Activated CD4-positive, alpha-beta T cell treated with anti-CD3 and anti-CD28 coated beads, Interleukin-2, amount 50 U/mL, for 16 hours (primary cell): ENCODE data around the gene TNFSF4.
"Not testable (repeated sequence)": the region's sequence is repeated elsewhere in the genome, so short reads cannot be mapped to it uniquely, and the experiment has no call there.

Source experiments
- DNase-seq: peaks from one replicate; pipeline ENCODE4 v3.0.0-alpha.2; 2020

TNFSF4 gene, protein sequence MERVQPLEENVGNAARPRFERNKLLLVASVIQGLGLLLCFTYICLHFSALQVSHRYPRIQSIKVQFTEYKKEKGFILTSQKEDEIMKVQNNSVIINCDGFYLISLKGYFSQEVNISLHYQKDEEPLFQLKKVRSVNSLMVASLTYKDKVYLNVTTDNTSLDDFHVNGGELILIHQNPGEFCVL

DNA sequence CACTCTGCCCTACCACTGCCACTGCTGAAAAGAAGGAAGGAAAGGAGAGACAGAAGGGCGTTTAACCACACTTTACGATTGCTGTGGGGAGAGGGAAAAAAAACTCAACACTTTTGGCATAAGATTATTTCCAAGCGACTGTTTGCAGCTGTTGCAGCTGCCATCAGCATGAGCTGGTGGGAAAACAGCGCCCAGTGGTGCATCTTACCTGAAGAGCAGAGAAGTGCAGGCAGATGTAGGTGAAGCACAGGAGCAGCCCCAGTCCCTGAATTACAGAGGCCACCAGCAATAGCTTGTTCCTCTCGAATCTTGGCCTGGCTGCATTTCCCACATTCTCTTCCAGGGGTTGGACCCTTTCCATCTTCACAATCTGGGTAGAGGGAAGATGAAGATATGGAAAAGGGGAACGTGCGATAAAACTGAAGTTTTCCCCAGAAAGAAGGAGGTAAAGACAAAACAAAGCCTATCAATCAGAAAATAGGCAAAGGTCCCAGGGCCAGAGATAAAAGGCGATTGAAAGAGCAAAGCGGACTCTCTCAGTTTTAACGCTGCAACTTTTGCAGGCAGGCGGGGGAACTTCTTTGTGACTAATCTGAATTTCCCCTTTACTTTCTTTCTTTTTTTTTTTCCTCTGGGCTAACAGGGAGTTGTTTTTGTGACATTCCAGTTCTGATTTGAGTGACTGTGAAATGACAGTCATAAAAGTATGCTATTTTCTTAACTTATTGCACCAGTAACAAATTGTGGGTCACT is at the start of gene TNFSF4:
Gene TNFSF4 (minus strand): TSS at position 516 of the 753 bp plus-strand sequence. CDS start 155 bp downstream, at position 361.
- DNase-seq: peak; percentile 43

DNA sequence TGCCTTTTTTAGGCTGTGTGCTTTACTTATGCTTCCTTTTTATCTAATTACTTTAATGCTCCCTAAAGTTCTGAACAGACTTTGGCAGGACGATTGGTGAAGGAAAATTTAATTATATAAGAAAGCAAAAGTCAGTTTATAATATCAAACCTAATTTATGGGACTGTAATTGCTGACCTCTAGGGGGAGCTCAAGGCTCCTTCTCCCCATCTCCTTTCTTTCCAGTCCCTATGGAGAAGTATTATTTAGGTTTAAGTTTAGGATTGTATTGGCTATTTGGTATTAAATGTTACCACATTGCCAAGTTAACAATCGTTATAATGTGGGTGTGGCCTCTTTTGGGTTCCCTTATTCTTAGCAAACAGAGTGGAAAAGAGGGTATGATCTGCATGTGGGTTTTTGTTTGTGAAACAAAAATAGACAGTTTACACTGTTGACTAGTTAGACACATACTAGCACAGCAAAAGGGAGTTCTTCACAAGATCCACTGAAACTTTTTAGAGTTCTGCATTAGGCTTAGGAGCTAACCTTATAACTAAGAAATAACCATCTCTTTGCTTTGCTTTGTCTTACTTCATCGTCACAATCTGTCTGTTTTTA is 48.2 kb upstream of the TNFSF4 start:
- DNase-seq: peak; percentile 13

DNA sequence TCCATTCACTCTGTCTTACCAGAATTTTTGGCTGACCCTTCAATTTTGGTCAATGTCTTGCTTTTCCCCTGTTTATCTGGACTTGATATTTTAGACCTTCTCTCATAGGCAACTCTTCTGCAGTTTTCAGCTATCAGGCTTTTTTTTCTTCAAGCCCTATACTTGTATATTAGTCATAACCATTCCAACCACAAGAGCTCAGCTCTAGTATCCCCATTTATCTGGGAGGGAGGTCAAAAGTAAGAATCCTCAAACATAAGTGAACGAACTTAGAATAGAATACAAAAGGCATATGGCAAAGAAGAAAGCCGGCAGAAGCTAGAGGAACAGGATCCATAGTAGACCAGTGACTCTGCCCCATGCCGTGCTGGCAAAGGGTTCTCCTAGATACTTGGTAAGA is 45.9 kb upstream of the TNFSF4 start:
- DNase-seq: no peak

DNA sequence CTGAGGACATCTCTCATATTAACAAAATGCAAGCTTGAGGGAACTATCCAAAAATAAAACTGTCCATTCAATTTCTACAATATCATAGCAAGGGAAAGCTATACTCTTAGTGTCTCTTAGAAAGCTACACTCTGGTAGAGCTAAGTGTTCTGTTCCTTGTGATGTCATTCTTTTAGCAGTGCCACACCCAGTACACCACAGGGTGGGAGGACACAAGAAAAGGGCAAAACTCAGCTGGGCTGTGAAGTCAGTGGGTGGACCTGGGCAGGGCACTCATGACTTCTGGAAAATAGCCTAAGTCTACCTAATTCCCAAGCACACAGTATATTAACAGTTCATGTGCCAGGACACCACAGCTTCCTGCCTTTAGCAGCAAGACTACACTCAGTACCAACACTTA is 42.2 kb upstream of the TNFSF4 start:
- DNase-seq: no peak

DNA sequence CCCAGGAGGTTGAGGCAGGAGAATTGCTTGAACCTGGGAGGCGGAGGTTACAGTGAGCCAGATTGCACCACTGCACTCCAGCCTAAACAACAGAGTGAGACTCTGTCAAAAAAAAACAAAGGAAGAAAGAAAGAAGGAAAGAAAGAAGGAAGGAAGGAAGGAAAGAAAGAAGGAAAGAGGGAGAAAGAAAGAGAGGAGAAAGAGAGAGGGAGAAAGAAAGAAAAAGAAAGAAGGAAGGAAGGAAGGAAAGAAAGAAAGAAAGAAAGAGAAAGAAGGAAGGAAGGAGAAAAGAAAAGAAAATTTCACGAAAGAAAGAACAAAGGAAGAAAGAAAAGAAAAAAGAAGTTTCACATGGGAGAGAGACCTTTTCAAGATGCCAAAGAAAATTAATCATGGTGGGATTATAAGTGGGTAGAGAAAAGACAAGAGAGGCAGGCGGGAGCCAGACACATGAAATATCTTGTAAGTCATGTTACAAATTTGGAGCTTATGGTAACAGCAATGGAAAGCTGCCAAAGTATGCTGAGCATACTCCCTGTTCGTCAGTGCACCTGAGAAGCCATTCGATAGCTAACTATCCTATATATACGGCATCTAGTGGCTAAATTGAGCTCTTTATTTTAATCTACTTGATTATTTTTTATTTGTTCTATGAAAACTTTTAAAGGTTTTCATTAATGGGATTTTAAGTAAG is 41.3 kb upstream of the TNFSF4 start:
- no peak for DNase-seq

DNA sequence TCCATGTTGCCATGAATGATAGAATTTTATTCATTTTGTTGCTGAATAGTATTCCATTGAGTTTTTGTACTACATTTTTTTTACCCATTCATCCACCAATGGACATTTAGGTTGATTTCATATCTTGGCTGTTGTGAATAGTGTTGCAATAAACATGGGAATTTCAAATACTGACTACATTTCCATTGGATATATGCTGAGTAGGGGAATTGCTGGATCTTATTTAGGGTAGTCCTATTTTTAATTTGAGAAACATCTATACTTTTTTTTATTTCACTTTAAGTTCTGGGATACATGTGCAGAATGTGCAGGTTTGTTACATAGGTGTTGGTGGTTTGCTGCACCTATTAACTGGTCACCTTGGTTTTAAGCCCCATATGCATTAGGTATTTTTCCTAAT is 38.8 kb upstream of the TNFSF4 start:
- no peak for DNase-seq

DNA sequence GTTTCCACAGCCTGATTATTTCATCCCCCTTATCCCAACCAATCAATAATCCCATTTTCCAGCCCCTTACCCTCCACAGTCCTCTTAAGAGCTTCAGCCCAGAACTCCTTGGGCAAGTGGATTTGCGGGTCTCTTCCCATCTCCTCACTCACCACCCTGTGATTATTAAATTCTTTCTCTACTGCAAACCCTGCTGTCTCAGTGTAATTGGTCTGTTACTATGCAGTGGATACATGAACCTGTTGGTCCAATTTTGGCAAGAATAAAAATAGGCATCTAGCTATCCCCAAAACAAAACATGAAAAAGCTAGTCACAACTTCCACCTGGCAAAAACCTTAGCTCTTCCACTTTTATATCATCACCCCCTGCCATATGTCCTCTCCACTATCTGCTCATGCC is 36.2 kb upstream of the TNFSF4 start:
- DNase-seq: no peak

DNA sequence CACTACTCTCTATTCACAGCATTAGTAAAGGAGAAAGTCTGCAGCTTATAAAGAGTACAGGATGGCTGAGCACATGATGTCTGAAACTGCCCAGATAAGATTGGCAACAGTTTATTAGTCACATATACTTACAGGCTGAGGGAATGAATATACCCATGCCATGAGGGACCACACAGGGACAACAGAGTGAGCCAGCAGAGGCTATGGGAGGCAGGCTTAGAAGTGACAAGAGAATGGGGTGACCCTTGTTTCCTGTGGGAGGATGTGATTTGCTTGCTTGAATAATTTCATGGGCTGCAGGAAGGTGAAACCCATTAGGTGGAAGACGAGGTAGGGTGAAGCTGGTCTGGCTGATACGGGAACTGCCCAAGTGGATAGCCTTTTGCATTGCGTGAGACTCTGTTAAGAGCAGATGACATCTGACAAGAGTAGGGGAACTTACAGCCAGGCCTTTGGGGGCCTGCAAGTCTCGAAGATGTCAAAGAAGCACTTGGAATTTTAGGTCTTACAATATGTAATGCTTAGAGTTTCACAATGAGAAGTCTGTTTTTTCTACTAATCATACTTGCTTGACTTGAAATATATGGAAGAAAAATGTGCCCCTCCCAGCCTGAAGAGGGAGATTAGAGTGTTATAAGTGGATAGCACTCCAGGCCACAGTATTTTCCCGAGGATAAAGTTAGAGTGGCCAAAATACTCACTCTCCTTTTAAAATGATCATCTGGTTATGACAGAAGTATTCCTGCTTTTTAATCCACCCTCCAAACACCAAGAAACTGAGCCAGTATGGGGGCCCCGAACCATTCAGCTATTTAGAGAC is 34.6 kb upstream of the TNFSF4 start:
- no peak for DNase-seq

DNA sequence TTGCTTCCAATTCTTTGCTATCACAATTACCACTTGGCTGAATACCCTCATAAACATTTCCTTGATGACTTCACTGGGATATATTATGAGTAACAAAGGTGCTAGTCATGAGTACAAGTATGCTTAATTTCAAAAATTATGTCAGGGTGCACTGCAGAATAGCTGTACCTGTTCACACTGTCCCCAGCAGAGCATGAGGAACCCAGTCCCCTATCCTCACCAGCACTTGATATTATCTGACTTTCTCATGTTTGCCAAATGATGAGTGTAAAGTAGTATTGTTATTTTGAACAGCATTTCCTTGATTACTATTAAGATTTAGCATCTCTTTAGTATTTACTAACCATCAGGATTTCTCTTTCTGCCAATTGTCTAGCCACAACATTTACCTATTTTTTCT is 33.5 kb upstream of the TNFSF4 start:
- DNase-seq: no peak

DNA sequence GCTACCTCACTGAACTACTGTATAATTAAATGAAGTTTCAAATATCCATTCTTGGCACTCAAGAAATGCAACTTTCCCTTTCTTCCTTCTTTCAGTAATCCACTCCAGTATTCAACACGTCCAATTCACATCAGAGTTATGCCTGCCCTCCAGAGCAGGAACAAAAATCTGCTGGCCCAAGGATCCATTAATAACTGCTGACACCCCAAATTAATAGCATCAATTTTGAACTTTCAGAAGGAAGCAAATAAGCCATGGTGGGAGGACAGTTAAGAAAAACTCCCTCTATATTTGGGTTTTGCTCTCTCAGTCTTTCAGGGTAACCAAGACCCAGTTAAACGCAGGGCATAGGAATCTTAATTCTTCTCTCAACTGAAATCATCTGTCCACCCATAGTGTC is 31.9 kb upstream of the TNFSF4 start:
- no peak for DNase-seq

DNA sequence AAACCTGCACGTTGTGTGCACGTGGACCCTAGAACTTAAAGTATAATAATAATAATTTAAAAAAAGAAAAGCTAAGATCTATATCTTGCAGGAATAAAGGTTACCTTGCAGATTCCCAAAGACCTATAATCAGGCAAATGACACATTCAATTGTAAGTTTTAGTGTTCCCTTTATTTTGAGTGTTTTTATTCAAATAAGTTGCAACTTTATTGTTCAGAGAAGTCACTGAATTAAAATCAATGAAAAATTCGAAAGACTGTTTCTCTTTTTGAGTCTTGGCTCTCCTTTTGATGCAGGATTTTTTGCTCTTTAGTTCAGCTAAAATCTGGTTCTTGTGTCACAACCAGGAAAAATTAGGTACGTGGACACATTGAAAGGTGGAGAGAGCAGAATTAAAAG is 27.8 kb upstream of the TNFSF4 start:
- DNase-seq: no peak

DNA sequence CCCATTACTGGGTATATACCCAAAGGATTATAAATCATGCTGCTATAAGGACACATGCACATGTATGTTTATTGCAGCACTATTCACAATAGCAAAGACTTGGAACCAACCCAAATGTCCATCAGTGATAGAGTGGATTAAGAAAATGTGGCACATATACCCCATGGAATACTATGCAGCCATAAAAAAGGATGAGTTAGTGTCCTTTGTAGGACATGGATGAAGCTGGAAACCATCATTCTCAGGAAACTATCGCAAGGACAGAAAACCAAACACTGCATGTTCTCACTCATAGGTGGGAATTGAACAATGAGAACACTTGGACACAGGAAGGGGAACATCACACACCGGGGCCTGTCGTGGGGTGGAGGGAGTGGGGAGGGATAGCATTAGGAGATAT is 27.3 kb upstream of the TNFSF4 start:
- DNase-seq: not testable (repeated sequence)

DNA sequence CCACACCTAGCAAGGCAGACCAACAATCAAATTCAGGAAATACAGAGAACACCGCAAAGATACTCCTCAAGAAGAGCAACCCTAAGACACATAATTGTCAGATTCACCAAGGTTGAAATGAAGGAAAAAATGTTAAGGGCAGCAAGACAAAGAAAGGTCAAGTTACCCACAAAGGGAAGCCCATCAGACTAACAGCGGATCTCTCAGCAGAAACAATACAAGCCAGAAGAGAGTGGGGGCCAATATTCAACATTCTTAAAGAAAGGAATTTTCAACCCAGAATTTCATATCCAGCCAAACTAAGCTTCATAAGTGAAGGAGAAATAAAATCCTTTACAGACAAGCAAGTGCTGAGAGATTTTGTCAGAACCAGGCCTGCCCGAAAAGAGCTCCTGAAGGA is 21.9 kb upstream of the TNFSF4 start:
- not testable (repeated sequence) for DNase-seq

DNA sequence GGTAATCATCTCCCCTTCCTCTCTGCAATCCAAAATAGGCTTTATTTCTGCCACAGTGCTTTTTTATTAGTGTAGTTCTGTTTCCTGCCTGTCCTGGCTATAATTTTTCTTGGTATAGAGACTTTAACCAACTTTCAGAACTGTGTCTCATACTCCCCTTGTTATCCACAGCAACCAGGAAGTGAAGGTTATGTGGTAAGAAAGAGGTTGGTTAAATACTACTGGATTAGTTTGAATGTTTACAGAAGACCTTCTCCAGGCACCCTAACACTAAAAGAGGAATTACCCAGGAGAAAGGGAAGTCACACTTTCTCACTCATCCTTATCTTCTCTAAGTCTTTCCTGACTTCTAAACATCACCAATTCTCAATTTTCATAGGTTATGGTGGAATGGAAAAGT is 17.8 kb upstream of the TNFSF4 start:
- DNase-seq: no peak

DNA sequence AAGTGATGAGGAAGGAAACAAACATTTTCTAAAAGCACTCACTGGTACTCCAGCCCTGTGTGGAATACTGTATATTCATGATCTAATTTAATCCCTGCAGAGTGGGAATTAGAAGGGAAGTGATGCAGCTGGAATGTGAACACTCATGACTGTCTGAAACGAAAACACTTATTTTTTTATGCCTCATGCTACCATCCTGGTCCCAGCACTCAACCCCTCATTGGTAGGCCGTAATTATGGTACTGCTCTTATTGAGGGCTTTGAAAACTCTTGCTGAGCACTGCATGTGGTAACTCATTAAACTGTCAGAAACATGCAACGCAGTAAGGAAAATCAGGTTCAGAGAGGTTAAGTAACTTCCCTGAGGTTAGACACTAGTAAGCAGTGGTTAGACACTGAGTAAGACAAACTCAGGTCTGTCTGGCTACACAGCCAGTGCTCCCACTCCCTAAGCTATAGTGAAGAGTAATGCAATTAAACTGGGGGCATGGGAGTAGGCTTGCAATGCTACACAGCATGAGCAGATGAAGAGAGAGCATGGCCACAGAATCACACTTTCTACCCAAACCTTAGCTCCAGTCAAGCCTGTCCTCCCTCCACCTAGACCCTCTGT is 17.3 kb upstream of the TNFSF4 start:
- no peak for DNase-seq

DNA sequence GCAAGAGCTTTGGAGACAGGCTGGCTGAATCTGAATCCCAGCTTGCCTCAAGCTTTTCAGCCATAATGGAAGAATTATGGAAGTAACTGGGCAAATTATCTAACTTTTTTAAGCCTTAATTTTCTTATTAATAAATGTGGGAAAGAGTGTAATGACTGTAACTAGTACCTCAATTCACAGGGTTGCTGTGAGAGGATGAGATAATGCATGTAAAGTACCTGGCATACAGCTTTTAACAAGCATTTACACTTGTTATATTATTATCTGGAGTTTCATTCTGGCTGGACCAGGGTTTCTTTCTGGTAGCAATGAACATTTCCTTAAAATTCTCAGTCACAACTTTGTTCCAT is 15.9 kb upstream of the TNFSF4 start:
- no peak for DNase-seq

DNA sequence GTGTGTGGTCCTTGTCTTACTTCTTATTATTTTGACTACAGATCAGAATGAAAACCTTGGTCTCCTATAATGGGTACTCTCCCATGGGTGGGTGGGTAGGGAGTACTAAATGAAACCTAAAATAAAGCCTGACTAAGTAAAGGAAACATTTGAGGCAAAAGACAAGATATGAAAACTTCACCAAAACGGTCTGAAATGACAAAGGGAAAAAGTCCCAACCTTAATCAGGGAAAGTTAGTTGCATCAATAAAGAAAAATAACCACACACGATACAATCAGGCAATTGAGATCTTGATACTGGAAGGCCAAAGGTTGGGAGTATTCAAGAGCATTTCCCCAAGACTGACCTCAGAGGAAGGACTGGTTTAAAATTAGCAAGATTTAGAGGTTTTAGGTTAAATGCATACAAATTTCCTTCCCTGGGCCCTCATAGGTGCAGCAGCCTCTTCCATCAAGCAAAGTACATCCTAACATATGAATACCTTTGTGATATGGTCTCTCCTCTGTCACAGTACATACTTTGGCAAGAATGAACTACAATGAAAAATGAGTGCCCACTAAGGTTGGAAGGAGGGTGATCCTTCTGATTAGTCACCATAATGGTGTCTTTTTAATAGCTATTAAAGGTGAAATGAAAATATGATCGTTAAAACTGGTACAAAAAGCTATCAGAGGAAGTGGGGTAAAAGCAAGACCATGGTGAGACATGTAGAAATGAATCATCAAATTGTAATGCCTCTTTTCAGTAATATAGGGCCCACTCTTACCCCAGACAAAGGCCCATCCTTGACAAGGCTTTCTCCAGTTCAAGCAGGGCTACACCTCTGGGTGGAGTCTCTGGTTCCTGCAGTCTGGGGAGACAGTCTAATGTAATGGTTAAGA is 15.3 kb upstream of the TNFSF4 start:
- DNase-seq: no peak

DNA sequence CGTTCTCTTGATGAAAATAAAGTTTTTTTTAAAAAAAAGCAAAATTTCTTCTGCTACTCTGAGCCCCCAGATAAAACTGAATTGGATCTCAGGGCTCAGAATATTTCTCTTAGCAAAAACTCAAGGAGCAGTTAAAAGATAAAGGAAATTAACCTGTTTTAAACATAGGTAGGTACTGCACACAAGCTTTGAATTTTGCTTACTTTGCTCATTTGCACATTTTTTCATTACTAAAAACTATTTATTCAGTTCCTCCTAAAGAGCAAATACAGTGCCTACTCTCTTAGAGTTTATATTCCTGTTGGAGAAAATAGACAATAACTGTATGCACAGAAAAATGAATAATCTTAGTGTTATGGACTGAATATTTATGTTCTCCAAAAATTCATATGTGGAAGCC is 13.0 kb upstream of the TNFSF4 start:
- DNase-seq: no peak

DNA sequence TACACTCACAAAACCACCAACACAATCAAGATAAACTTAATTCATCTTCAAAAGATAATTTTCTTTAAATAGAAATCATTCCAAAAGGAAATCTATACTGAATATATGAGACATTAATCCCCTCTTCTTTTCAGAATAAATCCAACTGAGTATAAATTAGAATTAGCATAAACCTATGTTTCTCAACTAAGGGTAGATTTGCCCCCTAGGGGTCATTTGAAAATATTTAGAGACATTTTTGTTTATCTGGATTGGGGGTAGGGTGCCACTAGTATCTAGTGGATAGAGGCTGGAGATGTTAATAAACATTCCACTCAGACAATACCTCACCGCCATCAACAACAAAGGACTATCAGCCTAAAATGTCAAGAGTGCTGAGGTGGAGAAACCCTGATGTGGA is 6.5 kb upstream of the TNFSF4 start:
- no peak for DNase-seq

DNA sequence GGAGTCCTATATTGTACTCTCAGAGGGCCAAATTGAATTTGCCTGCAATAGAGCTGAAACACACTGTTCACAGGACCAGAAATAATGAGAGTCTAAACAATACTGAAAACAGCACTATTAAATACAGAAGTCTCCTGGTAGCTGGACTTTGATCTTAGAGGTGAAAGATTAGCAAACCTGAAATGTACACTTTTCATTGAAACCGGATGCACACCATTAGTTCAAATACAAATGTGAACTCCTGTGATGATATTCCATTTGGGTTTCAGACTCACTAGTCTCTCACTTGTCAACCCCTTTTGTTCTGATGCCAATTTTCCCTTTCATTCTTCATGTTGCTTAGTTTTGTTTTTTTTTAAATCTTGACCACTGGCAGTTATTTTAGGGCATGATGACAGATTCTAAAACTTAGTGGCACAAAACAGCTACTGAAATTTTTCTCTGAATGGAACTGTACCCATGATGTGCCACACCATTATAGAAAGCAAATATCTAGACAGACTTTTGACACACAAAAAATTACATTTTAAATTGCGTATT is 5.9 kb upstream of the TNFSF4 start:
- DNase-seq: peak; percentile 69

DNA sequence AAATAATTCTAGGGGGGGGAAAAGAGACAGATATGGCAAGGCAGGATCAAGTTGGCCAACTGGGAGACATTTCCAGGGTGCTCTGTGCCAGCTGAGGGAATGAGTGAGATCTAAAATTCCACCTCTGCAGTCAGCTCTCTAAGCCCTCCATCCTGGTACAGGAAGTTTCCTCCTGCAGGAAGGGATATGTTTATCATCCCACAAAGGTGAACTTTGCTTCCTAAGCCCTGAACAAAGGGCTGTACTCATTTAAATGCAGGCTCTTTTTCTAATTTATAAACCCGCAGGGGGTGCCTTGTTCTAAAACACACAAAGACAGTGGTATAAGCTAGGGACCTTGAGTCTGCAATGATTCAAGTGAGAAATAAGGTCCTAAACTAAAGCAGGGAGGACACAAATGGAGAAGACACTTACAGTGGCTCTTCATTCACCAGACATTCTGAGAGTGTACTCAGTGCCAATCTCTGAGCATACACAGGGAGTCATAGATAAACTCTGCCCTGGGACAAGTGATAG is 3.6 kb upstream of the TNFSF4 start:
- DNase-seq: no peak
